ENCODE measurements around the gene SERPINE1.

The SERPINE1 gene

GRCh38 chr7:101156866-101157589 is 30.1 kb downstream of the SERPINE1 start:
- DNase-seq (ENCODE audit: low read depth in 2 of 2), result no peak

DNA sequence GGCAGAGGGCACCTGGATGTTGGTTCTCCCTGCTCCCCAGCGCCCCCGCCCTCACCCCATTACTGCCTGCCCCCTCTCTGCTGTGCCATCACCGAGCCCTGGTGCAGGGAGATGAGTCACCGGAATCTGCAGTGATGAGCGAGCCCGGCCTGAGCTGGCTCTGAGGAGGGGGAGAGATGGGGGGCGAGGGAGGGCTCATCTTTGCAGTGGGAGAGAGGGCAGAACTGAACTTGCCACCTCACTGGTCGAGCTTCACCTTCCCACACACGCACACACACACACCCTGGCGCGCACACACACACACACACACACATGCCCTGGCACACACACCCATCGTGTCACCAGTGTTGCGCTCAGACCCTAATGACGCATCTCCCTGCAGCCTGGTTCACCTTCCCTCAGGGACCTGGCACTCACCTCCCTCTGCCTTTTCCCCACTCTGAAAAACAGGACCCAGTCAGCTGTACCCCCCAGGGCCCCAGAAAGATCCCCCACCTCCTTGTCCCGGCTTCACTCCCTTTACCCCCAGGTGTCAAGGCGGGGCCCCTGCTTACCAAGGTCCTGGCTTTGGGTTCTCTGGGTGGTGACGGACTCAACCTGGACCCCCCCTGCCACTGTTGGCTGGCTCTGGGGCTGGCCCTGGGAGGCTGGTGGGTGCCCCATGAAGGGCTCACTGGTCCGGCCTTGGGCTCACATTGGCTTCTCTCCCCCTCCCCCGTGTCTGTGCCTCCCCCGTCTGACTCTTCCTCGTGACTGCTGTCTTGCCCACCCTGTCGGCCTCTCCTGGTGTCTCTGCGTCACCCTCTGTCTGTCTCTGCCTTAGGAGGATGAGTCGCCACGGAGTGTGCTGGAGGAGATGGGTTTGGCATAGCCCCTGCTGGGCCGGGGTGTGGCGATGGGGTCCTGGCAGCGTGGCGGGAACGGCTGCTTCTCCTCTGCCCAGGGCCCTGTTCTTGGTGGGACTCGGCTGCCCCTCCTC is 33.1 kb downstream of the SERPINE1 start:
- no peak for DNase-seq (ENCODE audit: low read depth in 2 of 2)

- no peak for DNase-seq (ENCODE audit: low read depth in 2 of 2)
Observed at GRCh38 chr7:101160910-101161309, 34.0 kb downstream of the SERPINE1 start.

GRCh38 chr7:101161692-101162471 is 35.0 kb downstream of the SERPINE1 start:
- no peak for DNase-seq (ENCODE audit: low read depth in 2 of 2)

DNA sequence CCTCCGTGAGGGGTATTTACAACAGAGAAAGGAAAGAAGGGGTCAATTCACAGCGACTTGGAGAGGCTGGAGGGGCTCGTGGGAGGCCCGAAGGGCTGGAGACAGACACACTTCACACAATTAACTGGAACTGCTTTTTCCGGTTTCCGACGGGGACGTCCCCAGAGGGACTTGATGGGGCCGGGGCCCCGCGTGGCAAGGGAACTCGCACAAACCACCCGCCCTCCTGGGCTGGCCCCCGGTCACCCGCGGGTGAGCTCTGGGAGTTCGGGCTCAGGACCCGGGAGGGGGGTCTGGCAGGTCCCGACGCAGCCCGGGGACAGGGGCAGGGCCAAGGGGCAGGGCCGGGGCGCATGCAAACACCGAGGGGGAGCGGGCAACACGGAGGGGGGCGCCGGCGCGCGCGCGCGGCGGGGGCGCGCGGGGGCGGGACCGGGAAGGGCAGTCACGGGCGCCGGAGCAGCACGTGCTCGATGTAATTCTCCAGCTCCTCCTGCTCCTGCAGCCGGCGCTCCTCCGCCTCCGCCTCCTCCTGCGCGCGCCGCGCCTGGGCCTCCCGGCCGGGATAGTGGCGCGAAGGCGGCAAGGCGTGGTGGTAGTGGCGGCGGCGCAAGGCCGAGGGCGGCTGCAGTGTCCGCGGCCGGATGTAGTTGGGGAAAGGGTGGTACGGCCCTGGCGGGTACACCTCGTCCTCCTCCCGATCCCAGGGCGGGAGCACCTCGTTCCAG is 35.8 kb downstream of the SERPINE1 start:
- no peak for DNase-seq (ENCODE audit: low read depth in 2 of 2)

GRCh38 chr7:101163279-101164070 is 36.6 kb downstream of the SERPINE1 start:
- DNase-seq (ENCODE audit: low read depth in 2 of 2), result no peak

- DNase-seq (ENCODE audit: low read depth in 2 of 2), result no peak
Observed at GRCh38 chr7:101164071-101164840, 37.4 kb downstream of the SERPINE1 start.

DNA sequence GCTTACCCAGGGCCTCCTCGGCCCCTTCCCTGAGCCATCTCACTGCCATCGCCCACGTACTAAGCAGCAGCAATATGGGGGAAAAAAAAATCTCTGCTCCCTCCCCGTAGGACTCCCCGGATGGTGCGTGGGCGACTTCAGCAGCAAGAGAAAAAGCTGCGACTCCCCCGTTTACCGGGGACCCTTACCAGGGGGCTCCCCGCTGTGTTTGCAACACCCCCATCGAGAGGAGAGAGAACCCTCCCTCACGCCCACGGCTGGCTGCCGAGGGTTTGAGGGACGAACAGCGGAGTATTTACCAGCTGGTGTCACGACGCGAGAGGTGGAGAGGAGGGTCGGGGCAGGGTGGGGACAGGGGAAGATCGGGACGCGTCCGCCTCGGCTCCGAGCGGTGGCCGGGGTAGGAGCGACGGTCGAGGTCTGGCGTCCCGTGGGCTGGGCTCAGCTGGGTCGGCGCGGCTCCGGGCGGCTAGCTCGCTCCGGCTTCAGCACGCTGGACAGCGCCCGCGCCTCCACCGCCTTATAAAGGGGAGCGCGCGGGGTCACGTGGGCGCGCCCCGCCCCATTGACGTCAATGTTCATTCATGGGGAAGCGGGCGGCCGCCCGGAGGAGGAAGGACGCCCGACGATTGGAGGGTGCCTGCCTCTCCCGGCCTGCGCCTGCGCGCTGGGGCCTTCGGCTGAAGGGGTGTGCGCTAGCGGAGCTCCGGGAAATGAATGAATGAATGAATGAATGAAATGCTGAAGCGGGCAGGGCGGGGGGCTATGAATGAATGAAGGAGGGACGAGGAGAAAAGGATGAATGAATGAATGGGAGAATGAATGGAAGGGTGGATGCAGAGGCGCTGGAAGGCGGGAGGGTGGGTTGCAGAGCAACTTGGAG is 38.4 kb downstream of the SERPINE1 start, which contains the start of gene VGF:
Gene VGF, minus strand, starts transcription at position 495 of the 883 bp plus-strand sequence. CDS start 726 bp downstream, outside the sequence.
- peak; percentile 77 to 85 for DNase-seq (ENCODE audit: low read depth in 2 of 2)

DNA sequence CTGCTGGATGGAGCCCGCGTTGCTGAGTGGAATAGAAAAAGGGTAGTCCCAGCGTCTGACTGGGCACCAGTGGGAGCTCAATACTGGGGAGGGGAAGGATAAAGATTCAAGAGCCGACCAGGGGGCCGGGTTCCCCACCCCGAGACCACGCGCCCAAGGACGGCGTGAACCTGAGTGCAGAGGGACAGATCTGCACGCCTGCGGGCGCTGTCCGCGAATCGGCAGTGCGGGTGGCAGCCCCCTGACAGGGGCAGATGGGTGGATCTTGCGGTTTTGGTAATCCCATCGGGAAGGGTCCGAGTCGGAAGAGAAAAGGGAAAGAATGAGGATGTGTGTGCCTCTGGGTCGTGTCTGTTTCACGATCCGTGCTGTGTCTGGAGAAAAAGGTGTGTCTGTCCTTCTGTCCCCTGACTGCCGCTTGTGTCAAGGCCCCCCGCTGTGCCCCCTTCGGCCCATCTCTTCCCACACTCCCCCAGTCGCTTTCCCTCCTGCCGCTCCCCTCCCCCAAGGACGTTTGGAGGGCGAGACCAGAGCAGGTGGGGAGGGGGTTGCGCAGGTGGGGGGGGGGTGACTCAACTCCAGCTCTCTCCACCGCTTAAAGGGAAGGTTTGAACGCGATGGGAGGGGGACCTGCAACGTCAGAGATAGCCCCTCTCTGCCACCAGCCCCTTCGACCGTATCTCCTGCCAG is 39.2 kb downstream of the SERPINE1 start:
- no peak for DNase-seq (ENCODE audit: low read depth in 2 of 2)

GRCh38 chr7:101166648-101166908 is 39.7 kb downstream of the SERPINE1 start:
- no peak for DNase-seq (ENCODE audit: low read depth in 2 of 2)

DNA sequence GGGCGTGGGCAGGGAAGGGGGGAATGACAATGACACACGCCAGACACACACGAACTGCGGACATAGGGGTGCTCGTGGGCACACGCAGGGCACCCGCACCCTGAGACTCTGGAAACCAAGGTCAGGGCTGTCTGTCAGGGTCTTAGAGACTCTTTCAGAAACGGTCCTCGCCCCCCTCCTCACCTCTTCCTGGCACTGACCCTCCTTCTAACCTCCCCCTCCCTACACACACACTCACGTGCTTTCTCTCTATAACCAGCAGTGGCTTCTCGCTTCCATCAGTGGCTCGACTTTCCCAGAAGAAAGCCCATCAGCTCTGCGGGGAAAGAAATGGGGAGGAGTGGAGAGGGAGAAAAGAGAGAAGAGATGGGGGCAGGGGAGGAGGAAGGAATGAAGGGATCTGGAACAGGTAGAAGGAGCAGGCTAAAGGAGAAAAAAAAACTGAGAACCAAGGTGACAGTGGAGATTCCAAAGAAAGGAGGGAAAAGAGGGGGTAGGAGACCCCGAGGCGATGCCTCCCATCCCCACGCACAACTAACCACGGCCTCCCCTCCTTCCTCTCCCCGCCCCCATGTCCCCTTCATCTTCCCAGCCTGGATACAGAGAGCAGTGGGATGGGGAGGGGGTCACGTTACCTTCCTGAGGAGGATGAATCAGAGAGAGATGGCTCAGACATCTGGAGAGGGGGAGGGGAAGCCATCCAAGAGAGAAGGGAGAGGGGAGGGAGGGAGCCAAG is 40.2 kb downstream of the SERPINE1 start:
- DNase-seq (ENCODE audit: low read depth in 2 of 2), result no peak

- DNase-seq (ENCODE audit: low read depth in 2 of 2), result no peak
Observed at GRCh38 chr7:101167645-101168411, 40.9 kb downstream of the SERPINE1 start.

GRCh38 chr7:101168412-101169049 is 41.6 kb downstream of the SERPINE1 start:
- DNase-seq (ENCODE audit: low read depth in 2 of 2), result no peak

GRCh38 chr7:101169110-101169837 is 42.4 kb downstream of the SERPINE1 start:
- DNase-seq (ENCODE audit: low read depth in 2 of 2), result no peak

DNA sequence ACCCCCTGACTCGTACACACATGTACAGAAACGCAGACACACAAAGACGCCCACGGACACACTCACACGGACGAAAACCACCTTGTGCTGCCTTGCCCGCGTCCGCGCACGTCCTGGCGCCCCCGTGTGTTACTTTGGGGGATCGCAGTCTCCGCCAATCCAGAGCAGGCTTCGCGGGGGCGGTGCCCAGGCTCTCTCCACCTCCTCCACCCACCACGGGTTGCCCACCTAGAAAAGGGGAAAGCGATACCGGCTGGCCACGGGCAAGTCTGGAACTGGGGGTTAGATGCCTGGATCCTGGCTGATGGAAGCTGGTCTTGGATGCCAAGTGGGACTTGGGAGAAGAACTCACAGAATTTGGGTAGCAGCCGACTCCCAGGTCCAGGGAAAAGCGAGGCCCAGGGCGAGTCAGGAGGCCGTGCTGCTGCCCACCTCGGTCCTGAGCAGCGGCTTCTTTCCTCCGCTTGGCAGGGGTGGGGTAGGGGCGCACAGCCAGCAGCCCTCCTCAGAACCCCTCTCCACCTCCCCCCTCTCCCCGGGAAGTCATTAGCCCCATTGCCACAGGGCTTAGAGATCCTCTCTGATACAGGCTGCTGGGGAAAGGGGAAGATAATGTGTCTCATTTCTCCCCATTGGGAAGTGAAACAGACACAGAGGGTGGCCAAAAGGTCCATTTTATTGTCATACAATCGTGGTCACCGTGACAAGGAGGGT is 43.1 kb downstream of the SERPINE1 start:
- DNase-seq (ENCODE audit: low read depth in 2 of 2), result peak; percentile 74 to 75
